SU-DHL-6 (cell line): ENCODE results near the gene KAT6B.
"Not testable (repeated sequence)": the region's sequence is repeated elsewhere in the genome, so short reads cannot be mapped to it uniquely, and the experiment has no call there.

Source experiments
- H2AFZ ChIP-seq: fragments of 200-600 bp; sonication (generic); 2 replicates; pipeline ENCODE4 v1.6.1; 2014; ENCODE audit warnings: low read depth, mild to moderate bottlenecking, moderate library complexity, mixed read lengths, antibody characterized with exemption, low read length; ENCODE audit not compliant: severe bottlenecking
- H3F3A ChIP-seq: fragments of 200-600 bp; shearing (Covaris generic); 2 replicates; pipeline ENCODE4 v1.6.0; 2016; ENCODE audit warnings: antibody characterized with exemption, mild to moderate bottlenecking; ENCODE audit not compliant: insufficient read depth
- H3K27ac ChIP-seq: fragments of 200-600 bp; sonication (generic); 2 replicates; pipeline ENCODE4 v1.5.1; 2016; ENCODE audit warnings: low read depth, mild to moderate bottlenecking, low read length, moderate library complexity, mixed read lengths
- H3K27me3 ChIP-seq: fragments of 200-600 bp; sonication (generic), shearing (Covaris generic); 2 replicates; pipeline ENCODE4 v1.6.0; 2014; ENCODE audit warnings: mild to moderate bottlenecking, low read length
- H3K36me3 ChIP-seq: fragments of 200-600 bp; sonication (generic); 2 replicates; pipeline ENCODE4 v1.6.1; 2014; ENCODE audit warnings: mild to moderate bottlenecking, low read length, mixed read lengths
- H3K4me2 ChIP-seq: fragments of 300-600, 200-600 bp; shearing (Covaris generic), sonication (generic); 2 replicates; pipeline ENCODE4 v1.6.0; 2014; ENCODE audit warnings: low read length, low read depth, mild to moderate bottlenecking; ENCODE audit not compliant: poor library complexity, severe bottlenecking
- H3K4me3 ChIP-seq: fragments of 200-600 bp; sonication (generic); 2 replicates; pipeline ENCODE4 v1.5.1; 2014; ENCODE audit warnings: antibody characterized with exemption, low read length, mild to moderate bottlenecking, mixed read lengths; ENCODE audit not compliant: insufficient read depth, poor library complexity, severe bottlenecking
- H3K79me2 ChIP-seq: fragments of 200-600 bp; sonication (generic); 2 replicates; pipeline ENCODE4 v1.6.1; 2014; ENCODE audit warnings: mild to moderate bottlenecking, low read length, moderate library complexity; ENCODE audit not compliant: insufficient read depth
- H3K9ac ChIP-seq: fragments of 200-600 bp; sonication (generic); 2 replicates; pipeline ENCODE4 v1.7.0; 2014; ENCODE audit warnings: mild to moderate bottlenecking, low read length
- H3K9me2 ChIP-seq: fragments of 200-600 bp; sonication (generic); replicated peaks from 2 replicates; pipeline ENCODE4 v1.6.1; 2014; ENCODE audit warnings: low read length; ENCODE audit not compliant: insufficient read depth
- H3K9me3 ChIP-seq: fragments of 200-600 bp; sonication (generic); 2 replicates; pipeline ENCODE4 v1.6.1; 2014; ENCODE audit warnings: low read length, mixed read lengths; ENCODE audit not compliant: insufficient read depth
- H4K20me1 ChIP-seq: fragments of 200-600 bp; sonication (generic); 2 replicates; pipeline ENCODE4 v1.6.1; 2014; ENCODE audit warnings: low read depth, mild to moderate bottlenecking, antibody characterized with exemption, low read length, moderate library complexity, mixed read lengths
- CTCF ChIP-seq: fragments of 200-600 bp; sonication (generic); IDR thresholded peaks from one replicate; pipeline ENCODE4 v1.5.1; 2017; ENCODE audit warnings: antibody characterized with exemption, mild to moderate bottlenecking, low read length, moderate library complexity; ENCODE audit not compliant: insufficient read depth, poor library complexity, severe bottlenecking
- EZH2phosphoT487 ChIP-seq: fragments of 200-600 bp; sonication (generic), shearing (Covaris generic); conservative IDR thresholded peaks from 2 replicates; pipeline ENCODE4 v1.6.1; 2018; ENCODE audit warnings: mild to moderate bottlenecking, antibody characterized with exemption, low read length, moderate library complexity, mixed read lengths

Gene KAT6B

GRCh38 chr10:74916283-74916682, 89.9 kb downstream of the KAT6B start:
- no peaks in the 10 kb centered on the region for H3F3A ChIP-seq
- TF ChIP-seq CTCF (no peak), EZH2phosphoT487 (no peak)
- peaks cover 4% of the 10 kb centered on the region; the same call in 1 of the 2 replicates for H3K9me3 ChIP-seq
- no peaks in the 10 kb centered on the region for H3K9me2 ChIP-seq
- H3K4me3 ChIP-seq = no peak overlapping the region
- no peak overlapping the region for H3K27ac ChIP-seq
- H3K9ac ChIP-seq = no peak overlapping the region
- peaks cover 5% of the 10 kb centered on the region; the same call in 1 of the 2 replicates for H3K36me3 ChIP-seq
- 0 out of 2 replicates have a peak, but pooled peaks cover 3% of the 10 kb centered on the region for H4K20me1 ChIP-seq
- no peaks in the 10 kb centered on the region for H3K27me3 ChIP-seq
- H3K4me2 ChIP-seq = no peak overlapping the region
- peaks cover 9% of the 10 kb centered on the region; the same call in 1 of the 2 replicates for H3K79me2 ChIP-seq
- H2AFZ ChIP-seq = no peak overlapping the region

GRCh38 chr10:74917481-74918077, 91.2 kb downstream of the KAT6B start:
- H3K36me3 ChIP-seq = peaks cover 5% of the 10 kb centered on the region; the same call in 1 of the 2 replicates
- H4K20me1 ChIP-seq = 0 out of 2 replicates have a peak, but pooled peaks cover 3% of the 10 kb centered on the region
- H3K27me3 ChIP-seq = no peaks in the 10 kb centered on the region
- H3K4me2 ChIP-seq = no peak overlapping the region
- H3K9ac ChIP-seq = no peak overlapping the region
- no peaks in the 10 kb centered on the region for H3K9me2 ChIP-seq
- H3K27ac ChIP-seq = no peak overlapping the region
- peaks cover 9% of the 10 kb centered on the region; the same call in 1 of the 2 replicates for H3K79me2 ChIP-seq
- H2AFZ ChIP-seq = no peak overlapping the region
- no peak for TF ChIP-seq CTCF
- no peak for TF ChIP-seq EZH2phosphoT487
- no peak overlapping the region for H3K4me3 ChIP-seq
- no peaks in the 10 kb centered on the region for H3F3A ChIP-seq
- peaks cover 4% of the 10 kb centered on the region; the same call in 1 of the 2 replicates for H3K9me3 ChIP-seq

GRCh38 chr10:74919671-74920070, 93.3 kb downstream of the KAT6B start:
- no peak overlapping the region for H3K4me2 ChIP-seq
- H3K27ac ChIP-seq = no peak overlapping the region
- no peaks in the 10 kb centered on the region for H3K27me3 ChIP-seq
- no peak overlapping the region for H3K9ac ChIP-seq
- H2AFZ ChIP-seq = no peak overlapping the region
- TF ChIP-seq EZH2phosphoT487 = no peak
- TF ChIP-seq CTCF = no peak
- H3K9me3 ChIP-seq = peaks cover 4% of the 10 kb centered on the region; the same call in 1 of the 2 replicates
- H3K9me2 ChIP-seq = no peaks in the 10 kb centered on the region
- H3K4me3 ChIP-seq = no peak overlapping the region
- peaks cover 9% of the 10 kb centered on the region; the same call in 1 of the 2 replicates for H3K79me2 ChIP-seq
- no peaks in the 10 kb centered on the region for H3F3A ChIP-seq
- no peaks in the 10 kb centered on the region for H4K20me1 ChIP-seq
- peaks cover 5% of the 10 kb centered on the region; the same call in 1 of the 2 replicates for H3K36me3 ChIP-seq

- not testable (repeated sequence) for H3K9ac ChIP-seq, H3K27me3 ChIP-seq, H3K4me2 ChIP-seq, H2AFZ ChIP-seq, H3K79me2 ChIP-seq, H3K27ac ChIP-seq, H4K20me1 ChIP-seq, H3K4me3 ChIP-seq, H3K36me3 ChIP-seq, H3K9me3 ChIP-seq, H3F3A ChIP-seq, H3K9me2 ChIP-seq
Measured at GRCh38 chr10:74921070-74921469, 94.7 kb downstream of the KAT6B start.
